HUDEP-2 (cell line): ENCODE results near the gene TMEM186.
"Not testable (repeated sequence)": the region's sequence is repeated elsewhere in the genome, so short reads cannot be mapped to it uniquely, and the experiment has no call there.

Experiments used
- DNase-seq, 76 experiments: peaks; one replicate each; lab custom pipeline; 2025; ENCODE audit not compliant: unreplicated experiment in 76 of 76; lab: John Stamatoyannopoulos, UW

The TMEM186 gene

DNA sequence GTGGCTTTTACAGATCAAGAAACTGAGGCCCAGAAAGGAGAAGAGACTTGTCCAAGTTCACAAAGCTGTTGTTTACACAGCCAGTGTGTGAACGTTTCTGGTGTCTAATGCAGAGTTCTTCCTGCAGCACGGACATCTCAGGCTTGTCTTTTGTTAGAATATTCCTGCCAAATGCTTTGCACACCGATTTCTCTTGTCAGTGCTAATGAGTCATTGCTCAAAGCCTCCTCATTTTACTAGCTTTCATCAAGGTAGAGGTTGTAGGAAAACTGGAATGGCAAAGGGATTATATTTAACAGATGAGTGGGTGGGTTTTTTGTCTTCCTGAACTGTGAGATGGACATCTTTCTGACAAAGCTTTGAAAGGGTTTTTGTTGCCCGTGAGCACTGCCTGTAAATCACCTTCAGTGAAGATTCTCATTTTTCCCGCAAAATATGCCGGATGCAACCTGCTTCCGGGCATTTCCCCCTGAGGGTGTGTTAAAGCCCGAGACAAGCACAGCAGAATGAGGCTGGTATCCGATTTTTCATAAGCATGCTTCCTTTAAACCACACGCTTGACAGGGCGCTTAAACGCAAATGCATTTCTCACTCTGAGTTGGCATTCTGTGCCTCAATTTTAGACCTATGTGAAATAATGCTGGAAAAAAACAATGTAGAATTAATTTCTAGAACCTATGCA lies 14.9 kb upstream of the TMEM186 start:
- DNase-seq: no peak

DNA sequence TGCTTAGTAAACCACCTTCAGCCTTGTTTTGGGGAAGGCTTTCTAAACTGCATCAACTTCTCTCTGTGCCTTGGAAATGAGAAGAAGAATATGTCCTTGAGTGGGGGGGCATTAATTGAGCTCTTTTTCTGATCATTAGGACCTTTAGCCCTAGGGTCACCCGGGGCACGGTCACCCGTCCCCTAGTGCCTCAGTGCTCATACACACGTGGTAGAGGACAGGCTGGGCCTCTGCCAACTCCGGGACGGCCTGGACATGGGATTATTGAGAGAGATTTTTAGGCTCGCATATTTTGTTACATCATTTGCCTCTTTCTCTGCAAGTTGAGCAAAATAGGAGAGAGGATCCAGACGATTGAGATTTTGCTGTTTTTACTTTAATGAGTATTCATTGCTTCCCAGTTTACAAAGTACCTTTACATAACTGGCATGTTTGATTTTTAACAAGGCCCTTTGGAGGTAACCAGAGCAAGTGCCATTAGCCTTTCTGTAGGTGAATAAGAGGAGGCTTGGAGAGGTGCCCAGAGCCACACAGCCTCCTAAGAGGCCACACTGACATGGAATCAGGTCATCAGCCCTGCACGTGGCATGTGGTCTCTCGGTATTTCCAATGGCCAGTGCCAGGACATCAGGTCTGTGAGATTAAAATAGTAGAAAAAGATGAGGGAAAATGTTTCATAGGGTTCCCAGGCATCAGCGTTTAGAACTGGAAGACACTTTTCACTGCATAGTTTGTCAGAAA lies 11.3 kb upstream of the TMEM186 start:
- no peak for DNase-seq

DNA sequence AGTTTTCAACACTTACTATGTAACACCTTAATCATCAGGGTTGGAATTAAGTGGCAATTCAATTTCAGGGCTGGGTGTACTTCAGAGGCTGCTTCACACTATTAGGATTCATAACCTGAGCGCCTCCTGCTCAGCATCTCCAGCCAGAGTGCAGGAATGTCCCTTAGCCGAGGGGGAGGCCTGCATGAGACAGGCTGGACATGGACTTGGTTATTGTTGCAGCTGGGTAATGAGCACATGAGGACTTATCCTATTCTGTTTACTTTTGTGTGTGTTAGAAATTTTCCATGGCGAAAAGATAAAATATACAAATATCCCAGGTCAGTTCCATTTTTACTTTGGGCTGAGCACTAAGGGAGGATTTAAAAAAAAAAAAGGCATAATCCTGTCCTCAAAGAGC lies 10.6 kb upstream of the TMEM186 start:
- no peak for DNase-seq

DNA sequence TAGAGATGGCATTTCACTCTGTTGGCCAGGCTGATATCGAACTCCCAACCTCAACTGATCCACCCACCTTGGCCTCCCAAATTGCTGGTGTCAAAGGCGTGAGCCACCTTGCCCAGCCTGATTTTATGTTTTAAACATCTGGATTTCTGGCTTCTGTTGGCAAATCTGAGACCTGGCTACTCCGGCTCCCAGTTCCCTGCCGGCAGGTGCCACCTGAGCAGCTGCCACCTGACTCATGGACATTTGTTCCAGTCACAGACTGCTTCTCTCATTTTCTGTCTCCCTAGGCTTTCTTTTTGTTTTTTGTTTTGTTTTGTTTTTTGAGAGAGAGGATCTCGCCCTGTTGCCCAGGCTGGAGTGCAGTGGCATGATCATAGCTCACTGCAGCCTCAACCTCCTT lies 9.8 kb upstream of the TMEM186 start:
- DNase-seq: no peak

DNA sequence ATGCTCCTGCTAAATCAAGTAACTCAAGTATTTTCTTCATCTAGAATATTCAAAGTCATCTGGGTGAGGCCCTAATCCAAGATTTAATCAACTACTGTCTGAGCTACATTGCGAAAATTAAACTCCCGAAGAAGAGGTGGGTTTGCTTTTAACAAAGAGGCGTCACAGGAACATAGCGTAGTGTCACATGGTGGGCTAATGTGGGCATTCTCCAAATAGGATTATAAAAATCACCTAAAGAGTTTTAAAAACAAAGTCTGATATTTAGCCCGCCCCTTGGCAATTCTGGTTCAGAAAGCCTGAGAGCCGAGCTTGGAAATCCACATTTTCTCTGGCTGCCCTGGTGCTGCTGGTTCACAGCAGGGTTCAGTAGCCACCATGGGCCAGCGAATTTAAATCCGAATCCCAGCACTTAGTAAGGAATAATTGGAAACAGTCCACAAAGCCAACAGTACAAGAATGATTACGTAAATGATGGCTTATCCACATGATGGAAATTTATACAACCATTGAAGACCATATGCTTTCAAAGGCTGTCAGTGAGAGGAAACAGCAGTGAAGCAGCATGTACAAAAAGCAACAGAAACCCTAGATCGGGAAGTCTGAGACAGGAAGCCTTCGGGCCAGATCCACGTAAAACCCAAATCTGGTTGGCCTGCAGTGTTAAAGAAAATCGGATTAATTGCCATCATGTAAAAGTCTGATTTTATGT lies 9.0 kb upstream of the TMEM186 start:
- no peak for DNase-seq

DNA sequence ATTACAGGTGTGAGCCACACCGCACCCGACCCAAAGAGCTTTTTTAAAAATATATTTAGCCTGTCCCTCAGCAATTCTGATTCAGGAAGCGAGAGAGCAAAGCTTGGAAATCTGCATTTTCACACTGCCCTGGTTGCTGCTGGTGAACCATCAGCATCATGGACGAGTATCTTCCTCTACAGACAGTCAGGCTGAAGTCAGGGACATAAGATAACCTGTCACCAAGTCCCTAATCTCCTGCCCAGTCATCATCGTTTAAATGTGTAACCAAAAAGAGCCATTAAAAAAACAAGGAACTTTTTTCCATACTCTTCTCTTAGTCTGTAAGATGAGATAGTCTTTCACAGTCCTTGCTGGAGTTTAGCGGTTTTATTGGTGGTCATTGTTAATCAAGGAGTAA lies 6.9 kb upstream of the TMEM186 start:
- DNase-seq: peak in 1 of 76 experiments; percentile 3

DNA sequence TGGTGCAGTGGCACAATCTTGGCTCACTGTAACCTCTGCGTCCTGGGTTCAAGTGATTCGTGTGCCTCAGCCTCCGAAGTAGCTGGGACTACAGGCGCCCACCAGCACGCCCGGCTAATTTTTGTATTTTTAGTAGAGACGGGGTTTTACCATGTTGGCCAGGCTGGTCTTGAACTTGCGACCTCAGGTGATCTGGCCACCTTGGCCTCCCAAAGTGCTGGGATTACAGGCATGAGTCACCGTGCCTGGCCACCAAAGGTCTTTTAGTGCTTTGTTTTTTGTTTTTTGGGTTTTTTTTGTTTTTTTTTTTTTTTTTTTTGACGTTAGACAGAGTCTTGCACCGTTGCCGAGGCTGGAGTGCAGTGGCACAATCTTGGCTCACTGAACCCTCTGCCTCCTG lies 6.3 kb upstream of the TMEM186 start:
- not testable (repeated sequence) for DNase-seq

DNA sequence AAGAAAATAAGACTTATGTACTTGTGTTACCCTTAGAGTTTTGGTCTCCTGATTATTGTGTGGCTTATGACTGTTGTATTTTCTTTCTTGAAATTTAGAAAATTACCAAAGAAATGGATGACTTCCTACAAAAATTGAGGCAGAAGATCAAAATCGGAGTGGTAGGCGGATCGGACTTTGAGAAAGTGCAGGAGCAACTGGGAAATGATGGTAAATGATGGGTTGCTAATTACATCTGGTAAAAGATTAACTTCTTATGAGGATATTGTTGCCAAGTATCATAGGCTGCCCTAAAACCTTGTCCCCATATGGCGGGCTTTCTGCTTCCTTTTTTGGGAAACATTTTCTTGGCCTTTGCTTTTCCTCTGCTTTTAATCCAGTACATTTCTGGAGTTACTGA lies 4.3 kb upstream of the TMEM186 start:
- no peak for DNase-seq

DNA sequence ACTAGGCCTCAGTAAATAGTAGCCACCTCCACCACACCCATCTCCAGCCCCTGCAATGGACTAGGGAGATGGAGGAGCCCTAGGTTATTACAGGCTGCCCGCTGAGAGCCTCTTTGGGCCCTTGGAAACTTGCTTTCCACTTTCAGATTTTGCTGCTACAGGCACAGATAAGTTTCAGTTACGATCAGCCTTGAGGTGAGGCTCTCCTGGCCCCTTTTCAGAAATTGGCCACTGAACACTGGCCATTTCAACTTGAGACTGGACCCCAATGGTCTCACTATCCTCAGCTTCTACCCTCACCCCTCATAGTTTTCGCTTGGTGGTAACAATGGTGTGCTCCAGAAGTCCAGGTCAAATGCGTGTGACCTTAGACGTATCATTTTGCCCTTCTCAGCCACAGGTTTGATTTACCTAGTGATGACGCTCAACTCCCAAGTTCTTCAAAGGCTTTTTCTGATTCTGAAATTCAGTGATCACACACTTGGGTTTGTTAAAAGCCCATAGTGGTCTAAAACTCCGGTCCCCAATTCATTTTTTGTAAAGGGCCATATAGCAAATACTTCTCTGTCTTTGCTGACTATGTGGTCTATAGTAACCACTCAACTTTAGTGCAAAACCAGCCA lies 1.2 kb upstream of the TMEM186 start:
- DNase-seq: peak in 1 of 76 experiments; percentile 2

DNA sequence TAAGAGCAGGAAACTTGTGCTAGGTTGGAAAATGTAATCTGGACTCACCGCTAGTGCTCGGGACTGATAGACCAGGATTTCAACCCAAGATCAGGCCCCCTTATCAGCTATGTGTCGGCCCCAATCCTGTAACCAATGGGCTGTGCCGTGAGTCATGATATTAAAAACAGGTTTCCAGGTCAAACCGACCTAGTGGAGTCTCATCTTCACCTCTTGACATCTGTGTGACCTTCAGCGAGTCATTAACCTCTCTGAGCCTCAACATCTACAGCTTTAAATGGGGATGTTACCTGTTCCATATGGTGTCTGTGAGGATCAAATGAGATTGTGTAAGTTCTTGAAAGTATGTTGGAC lies 712 bp upstream of the TMEM186 start:
- peak in 70 of 76 experiments; percentile 3 to 81 (median 45) for DNase-seq

DNA sequence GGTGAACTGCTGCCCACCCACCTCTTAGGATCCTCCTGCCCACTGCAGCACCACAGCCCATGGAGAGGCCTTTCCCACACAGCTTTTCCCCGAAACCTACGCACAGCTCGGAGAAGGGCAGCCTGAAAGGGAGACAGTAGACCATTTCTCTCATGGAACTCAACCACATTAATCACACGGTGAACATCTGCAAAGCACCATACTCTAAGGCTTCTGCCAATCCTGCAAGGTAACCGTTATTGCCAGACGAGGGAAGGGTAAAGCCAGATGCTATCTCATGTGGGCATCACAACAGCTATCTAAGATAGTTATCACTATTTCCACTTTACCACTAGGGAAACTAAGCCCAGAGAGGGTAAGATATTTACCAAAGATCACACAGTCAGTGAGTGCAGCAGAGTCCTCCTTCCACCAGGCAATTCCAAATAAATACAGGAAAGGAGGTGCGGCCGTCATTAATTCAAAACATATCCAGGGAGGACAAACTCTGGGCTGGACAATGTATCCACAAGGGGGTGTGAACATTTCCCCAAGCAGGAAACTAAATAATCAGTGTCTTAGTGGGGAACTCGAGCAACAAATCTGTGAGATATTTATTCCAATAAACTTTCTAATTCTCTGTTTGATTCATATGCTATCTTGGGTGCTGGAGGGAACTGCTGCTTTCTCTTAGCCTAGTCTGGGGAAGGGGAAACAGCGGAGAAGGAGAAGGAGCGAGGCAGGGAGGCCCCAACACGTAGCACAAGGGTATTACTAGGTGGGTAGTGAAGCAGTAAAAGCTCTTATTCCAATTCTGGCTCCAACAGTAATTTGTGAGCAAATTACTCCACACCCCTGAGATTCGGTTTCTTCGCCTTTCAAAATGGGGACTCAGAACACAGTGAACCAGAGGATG lies 723 bp downstream of the TMEM186 start:
- no peak for DNase-seq

DNA sequence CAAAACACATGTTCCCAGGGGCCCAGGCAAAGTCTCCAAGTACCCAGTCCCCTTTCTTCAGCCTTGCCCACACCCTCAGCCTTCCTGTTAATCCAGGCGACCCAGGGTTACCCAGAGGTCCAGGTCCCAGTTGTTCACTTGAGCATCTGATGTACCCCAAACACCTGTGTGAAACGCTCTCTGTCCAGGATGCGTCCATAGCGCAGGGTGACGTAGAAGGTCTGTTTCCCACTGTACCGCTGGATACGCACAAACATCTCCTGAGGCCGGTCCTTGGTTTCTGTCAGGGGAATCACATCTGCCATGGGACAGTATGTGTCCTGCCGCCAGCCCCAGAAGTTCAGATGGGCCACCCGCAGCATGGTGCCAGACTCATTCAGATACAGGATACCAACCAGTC lies 1.6 kb downstream of the TMEM186 start:
- DNase-seq: no peak

DNA sequence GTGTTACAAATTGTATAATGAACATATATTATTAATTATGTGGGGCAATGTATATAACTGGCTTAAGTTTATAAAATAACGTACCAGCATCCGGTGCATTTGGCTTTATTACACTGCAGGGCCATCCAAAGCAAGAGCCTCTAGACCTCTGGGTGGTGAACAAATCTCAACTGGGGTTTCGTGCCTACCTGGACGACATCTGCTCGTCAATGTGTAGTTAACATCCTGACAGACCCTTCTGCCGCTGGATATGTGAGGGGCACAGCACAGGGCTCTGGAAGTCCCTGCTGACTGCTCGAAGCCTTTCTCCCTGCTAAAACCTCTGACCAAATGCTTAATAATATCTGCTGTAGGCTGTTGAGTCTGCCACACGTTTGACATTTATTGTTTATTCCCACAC lies 2.3 kb downstream of the TMEM186 start:
- DNase-seq: no peak

DNA sequence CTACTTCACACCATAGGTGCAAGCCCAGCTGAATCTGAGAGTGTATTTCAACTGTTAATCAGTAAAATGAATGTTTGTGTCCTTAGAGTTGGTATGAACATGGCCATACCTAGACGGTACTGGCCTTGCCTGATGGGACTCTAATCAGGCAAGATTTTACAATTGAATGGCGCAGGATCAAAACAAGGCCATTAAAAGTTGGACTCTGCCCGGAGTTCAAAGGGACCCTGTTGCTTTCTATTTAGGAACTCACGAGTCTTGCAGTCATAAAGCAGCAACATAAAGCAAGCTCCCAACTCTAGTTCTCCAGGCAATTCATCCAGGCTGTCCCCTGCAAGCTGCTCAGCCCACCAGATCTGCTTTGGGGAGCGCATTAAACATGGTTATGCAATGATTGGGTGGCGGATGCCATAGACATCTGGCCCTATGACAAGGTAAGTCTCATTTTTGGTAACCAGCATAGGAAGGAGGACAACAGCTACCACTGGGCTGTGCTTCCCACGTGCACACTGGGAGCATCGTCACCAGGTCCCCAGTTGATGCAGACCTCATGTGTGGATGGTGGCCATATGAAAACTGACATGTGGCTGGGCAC lies 8.8 kb downstream of the TMEM186 start:
- no peak for DNase-seq

DNA sequence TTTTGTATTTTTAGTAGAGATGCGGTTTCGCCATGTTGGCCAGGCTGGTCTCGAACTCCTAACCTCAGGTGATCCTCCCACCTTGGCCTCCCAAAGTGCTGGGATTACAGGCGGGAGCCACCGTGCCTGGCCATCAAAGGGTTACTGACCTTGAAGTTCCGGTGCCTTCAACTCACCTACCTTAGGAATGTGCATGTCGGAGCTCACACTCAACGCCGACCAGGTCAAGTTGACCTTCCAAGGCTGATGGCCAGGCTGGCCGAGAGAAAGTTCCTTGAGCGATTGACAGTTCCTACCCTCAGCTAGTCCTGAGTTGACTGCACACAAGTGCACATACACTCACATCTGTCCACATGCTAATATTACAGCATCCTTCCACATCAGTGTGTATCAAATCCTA lies 11.1 kb downstream of the TMEM186 start:
- DNase-seq: not testable (repeated sequence)

DNA sequence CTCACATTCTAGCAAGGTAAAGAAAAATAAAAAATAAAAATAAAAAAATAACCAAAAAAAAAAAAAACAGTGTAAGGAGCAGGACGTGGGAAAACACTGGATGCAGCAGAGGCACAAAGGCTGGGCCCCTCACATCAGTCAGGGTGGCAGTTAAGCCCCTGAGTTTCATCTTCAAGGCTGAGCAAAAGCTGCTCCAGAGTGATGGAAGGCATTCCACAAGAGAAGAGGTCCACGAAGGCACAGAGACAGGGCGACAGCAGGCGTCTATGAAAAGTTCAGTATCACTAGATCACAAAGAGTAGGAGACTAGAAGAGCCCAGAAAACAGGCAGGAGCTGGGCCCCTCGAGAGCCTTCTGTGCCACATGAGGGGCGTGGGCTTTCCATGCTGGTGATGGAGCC lies 12.0 kb downstream of the TMEM186 start:
- no peak for DNase-seq

DNA sequence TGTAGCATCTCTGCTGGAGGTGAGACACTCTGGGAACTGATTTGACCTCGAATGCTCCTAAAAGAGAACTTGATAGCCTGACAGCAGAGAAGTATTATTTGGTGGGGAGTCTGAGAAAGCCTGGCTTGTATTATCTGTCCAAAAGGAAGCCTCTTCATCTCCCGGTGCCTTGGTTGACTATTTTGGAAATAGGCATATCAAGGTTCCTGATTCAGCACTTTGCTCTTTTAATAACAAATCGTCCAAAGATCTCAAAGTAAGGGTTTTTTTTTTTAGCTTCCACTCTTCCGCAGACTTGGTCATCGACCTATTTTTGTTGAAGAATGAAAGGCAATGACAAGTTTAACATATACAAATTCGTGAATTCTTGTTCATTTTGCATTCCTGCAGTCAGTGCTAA lies 14.8 kb downstream of the TMEM186 start:
- no peak for DNase-seq

DNA sequence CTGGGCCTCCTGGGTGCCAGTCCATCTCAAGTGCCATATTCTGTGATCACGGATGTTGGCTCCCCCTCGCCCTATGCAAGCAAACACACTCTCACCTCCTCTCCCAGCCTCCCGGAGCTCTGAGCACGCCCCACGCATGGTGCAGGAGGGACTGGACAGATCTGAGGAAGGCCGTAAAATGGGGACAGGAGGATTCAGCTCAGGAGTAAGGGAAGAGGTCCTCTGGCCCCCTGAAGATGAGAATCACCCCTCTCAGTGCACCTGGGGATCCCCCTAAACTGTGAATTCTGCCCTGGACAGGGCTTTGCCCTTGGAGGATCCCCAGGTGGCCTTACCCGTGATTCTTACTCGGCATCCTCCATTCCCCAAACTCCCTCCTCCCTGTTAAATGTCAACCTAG lies 15.6 kb downstream of the TMEM186 start:
- no peak for DNase-seq

DNA sequence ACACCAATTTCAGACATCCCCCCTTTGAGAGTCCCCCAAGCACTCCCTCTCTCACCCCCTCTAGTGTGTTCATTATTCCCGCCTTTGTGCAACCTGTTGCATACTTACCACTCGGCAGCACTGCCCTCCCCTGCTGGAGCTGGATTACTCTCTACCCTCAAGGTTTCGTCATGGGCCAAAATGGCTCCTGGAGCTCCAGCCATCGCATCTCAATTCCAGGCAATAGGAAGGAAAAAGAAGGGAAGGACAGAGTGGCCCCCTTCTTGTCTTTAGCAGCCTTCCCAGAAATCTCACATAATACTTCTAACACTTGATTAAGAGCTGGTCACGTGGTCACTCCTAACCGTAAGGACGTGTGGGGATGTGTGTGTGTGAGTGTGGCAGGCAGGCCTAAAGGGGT lies 20.2 kb downstream of the TMEM186 start:
- no peak for DNase-seq

DNA sequence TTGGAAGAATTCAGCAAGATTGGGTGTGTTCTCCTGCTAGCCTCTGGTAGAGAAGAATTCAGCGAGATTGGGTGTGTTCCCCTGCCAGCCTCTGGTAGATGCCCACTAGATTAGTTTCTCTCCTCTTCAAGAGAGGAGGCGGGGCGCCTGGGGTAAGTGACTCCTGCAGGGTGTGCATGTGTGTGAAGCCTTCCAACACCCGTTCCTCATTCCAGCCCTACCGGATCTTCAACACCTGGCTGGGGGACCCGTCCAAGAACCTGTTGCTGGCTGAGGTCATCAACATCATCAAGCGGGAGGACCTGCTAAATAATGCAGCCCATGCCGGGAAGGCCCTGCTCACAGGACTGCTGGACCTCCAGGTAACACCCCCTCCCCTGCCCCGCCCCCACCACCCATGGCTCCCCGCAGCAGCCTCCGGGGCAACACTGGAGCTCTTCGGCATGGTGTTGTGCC lies 21.3 kb downstream of the TMEM186 start:
- DNase-seq: peak in 41 of 76 experiments; percentile 1 to 45 (median 17)
